CD4-positive, alpha-beta T cell treated with Interleukin-10 for 1 hour (primary cell): ENCODE measurements around the gene ABCC6.
A peak's percentile ranks its signal among the peaks of the same experiment; 100 is the strongest.
"Not testable (repeated sequence)": the region's sequence is repeated elsewhere in the genome, so short reads cannot be mapped to it uniquely, and the experiment has no call there.

ENCODE experiments used
- DNase-seq: peaks from one replicate; pipeline ENCODE4 v3.0.0-alpha.2; 2020

Gene ABCC6

DNA sequence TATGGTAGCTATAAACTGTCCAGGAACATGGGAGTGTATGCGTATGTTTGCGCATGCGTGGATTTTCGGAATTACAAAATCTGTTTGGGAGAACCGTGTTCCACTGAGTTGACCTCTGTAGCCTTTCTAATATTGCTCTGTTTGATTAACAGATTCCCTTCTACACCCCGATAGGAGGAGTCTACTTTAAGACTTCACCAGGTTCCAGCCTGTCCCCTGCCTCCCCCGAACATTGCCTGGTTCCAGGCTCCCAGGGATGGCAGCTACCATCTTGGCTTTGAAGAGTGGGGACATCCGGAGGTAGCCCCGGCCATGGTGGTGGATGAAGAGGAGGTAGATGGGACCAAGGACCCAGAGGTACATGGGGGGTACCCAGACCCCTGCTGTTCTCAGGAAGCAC, 1.9 kb downstream of the ABCC6 start:
- DNase-seq = not testable (repeated sequence)

GRCh38 chr16:16220449-16220848, 2.8 kb downstream of the ABCC6 start:
- DNase-seq = not testable (repeated sequence)

GRCh38 chr16:16218787-16219186, 4.5 kb downstream of the ABCC6 start:
- not testable (repeated sequence) for DNase-seq

DNA sequence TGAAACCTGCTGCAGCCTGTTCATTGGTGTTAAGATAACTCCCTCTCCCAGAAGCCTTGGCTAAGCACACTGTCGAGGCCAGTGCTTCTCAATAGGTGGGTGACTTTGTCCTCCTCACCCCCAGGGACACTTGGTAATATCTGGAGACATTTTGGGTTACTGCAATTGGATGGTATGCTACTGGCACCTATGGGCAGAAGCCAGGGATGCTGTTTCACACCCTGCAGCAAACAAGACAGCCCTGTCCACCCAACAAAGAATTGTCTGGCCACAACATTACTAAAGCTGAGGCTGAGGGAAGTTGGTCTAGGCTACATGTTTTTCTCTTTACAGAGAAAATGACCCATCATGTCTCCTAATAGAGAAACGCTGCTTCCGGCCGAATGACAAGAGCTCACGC, 4.9 kb downstream of the ABCC6 start:
- not testable (repeated sequence) for DNase-seq

DNA sequence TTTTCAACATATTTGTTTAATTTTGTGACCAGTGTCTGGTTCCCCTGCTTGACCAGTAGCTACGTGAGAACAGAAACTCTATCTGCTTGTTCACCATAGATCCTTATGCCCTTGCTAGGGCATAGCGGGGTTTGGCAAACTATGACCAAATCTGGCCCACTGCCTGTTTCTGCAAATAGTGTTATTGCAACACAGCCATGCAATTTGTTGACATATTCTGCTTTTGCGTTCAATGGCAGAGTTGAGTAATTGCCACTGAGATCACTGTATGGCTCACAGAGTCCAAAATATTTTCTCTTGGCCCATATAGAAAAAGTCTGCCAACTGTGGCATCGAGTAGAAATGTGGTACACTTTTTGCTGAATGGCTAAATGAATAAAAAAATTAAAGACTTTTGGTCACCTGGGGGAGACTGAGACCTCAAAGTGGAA, 9.4 kb downstream of the ABCC6 start:
- DNase-seq = not testable (repeated sequence)

- DNase-seq = not testable (repeated sequence)
Measured at GRCh38 chr16:16211404-16211803, 11.9 kb downstream of the ABCC6 start.

DNA sequence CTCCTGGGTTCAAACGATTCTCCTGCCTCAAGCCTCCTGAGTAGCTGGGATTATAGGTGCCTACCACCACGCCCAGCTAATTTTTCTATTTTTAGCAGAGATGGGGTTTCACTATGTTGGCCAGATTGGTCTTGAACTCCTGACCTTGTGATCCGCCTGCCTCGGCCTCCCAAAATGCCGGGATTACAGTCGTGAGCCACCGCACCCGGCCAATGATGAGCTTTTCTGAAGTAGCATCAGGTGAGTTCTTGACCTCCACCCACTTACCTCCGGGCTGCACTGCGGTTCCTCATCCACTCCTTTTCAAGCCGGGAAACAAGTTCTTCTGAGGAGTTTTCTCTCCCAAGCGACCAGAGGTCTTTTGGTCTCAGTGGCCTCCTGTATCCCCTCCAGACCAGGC, 14.8 kb downstream of the ABCC6 start:
- not testable (repeated sequence) for DNase-seq

- not testable (repeated sequence) for DNase-seq
Measured at GRCh38 chr16:16207787-16208334, 15.4 kb downstream of the ABCC6 start.

DNA sequence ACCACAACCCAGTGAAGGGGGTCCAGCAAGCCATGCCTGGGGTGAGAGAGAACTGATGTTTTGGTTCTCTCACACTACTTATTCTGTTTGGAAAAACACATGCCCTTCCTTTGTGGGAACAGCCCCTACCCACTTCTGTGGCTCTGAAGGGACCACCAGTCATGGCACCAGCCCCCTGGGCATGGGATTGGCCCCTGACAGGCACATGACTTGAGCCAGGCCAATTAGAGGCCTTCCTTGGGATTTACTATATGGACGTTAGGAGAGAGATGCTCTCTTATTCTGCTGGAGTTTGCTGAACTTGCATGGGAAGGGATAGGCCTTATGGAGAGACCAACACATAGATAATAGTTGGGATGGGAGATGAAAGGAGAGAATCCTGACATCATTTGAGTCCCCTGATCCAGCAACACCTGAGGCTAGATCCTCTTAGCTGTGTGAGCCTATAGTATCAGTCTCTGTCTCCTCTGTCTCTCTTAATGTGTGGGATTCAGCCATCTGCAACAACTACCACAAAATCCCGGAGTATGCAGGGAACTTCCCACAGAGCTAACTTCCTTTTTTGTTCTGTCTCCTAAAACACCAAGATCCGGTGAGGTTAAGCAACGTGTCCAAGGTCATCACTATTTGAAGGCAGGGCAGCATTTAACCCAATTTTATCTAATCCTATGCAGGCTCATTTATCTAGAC, 16.1 kb downstream of the ABCC6 start:
- DNase-seq = not testable (repeated sequence)

GRCh38 chr16:16205864-16206263, 17.4 kb downstream of the ABCC6 start:
- not testable (repeated sequence) for DNase-seq

- not testable (repeated sequence) for DNase-seq
Measured at GRCh38 chr16:16204552-16204951, 18.7 kb downstream of the ABCC6 start.

GRCh38 chr16:16203494-16203893, 19.8 kb downstream of the ABCC6 start:
- DNase-seq = not testable (repeated sequence)

DNA sequence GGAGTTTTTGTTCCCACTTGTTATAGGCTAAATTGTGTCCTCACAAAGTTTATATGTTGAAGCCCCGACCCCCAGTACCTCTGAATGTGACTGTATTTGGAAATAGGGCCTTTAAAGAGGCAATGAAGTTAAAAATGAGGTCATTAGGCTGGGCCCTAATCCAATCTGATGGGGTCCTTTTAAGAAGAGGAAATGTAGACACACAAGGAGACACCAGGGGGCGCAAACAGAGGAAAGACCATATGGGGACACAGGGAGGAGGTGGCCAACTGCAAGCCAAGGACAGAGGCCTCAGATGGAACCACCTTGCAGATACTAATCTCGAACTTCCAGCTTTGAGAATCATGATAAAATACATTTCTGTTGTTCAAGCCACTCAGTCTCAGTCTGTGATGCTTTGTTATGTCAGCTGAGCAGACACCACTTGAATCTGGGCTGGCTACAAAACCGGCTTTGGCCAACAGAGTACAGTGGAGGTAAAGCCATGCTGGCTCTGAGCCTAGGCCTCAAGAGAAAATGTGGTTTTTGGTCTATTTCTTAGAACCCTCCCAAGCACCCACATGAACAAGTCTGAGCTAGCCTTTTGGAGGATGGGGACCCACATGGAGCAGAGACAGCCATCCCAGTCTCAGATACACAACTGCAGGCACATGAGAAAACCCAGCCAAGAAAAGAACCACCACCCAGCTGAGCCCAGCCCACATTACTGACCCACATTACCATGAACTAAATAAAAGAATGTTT, 20.7 kb downstream of the ABCC6 start:
- peak; percentile 35 for DNase-seq

DNA sequence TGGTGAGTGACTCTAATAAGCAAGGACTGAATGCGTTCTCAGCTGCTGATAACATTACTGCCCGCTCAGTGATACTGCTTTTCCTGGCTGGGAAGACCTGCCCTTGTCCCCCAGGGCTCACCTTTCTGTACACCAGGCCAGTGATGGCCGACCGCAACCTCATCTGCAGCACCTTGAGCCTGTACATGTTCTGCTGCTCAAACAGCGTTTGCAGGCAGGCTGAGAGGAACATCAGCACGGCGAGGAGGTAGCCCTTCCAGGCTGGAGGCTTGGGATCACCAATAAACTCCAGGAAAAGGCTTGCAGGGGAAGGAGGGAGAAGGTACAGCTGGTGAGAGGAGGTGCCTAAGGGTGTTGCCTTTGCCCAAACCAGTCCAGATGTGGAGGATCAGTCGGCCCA, 21.4 kb downstream of the ABCC6 start:
- not testable (repeated sequence) for DNase-seq

GRCh38 chr16:16200391-16200790, 22.9 kb downstream of the ABCC6 start:
- DNase-seq = not testable (repeated sequence)

- DNase-seq = not testable (repeated sequence)
Measured at GRCh38 chr16:16199428-16199827, 23.9 kb downstream of the ABCC6 start.

DNA sequence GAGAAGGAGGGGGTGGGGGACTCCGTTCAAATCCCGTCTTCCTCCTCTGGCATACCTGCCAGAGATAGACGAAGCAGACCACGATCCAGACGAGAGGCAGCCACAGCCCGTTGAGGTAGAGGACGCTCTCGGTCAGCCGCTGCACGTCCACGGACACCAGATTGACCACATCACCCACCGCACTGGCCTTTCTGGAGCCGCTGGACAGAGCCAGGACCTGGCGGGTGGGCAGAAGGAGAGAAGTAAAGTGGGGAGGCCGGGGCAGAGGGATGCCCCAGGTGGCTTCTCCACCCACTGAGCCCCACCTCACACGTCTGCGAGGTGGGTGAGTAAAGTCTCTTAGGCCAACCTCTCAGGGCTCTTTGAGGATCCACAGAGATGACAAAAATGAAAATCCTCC, 25.3 kb downstream of the ABCC6 start:
- no peak for DNase-seq

- DNase-seq = no peak
Measured at GRCh38 chr16:16197331-16197730, 26.0 kb downstream of the ABCC6 start.

DNA sequence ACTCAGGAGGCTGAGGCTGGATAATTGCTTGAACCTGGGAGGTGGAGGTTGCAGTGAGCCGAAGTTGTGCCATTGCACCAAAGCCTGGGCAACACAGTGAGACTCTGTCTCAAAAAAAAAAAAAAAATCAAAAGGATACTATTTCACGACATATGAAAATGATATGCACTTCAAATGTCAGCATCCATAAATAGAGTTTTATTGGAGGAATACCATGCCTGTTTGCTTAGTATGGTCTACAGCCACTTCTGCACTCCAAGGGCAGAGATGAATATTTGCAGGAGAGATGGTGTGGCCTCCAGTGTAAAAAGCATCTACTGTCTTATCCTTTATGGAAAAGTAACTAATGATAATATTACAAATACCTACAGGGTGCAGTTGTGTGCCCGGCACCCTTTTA, 27.2 kb downstream of the ABCC6 start:
- DNase-seq = no peak

DNA sequence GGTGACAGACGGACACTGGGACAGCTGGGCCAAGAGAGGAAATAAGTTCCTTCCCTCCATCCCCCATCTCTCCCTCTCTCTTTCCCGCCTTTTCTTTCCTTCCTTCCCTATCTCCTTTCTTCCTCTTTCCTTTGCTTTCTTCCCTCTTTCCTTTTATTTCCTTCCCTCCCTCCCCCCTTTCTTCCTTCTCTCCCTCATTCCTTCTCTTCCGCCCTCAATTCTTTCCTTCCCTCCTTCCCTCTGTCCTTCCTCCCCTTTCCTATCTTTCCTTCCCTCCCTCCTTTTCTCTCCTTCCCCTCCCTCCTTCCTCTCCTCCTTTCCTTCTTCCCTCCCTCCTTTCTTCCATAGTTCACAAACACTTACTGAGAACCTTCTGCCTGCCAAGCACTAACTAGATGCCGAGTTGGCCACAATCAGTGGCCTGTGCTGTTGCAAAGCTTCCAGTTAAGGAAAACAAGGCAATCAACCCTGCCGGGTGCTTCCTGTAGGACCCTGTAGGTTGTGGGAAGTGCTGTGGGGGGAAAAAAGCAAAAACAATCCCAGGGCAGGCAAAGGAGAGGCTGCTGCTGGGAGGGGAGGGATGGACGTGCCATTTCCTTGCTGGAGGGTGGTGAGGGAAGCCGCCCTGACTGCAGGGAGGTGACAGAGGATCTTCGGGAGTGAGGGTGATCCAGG, 31.7 kb downstream of the ABCC6 start:
- DNase-seq = no peak

GRCh38 chr16:16190966-16191365, 32.3 kb downstream of the ABCC6 start:
- not testable (repeated sequence) for DNase-seq

DNA sequence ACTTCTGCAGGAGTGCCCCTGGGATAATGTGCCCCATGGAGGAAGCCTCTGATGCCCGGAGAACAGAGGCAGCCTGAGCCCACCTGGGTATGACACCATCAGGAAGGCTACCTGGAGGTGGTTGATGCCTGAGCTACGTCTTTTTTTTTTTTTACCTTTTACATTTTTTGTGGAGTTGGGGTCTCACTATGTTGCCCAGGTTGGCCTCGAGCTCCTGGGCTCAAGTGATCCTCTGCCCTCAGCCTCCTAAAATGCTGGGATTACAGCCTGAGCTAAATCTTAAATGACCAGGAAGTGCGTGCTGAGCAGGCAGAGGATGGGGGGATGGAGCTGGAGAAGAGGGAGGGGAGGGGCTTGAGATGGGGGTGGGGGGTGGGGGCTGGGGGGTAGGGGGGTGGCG, 32.7 kb downstream of the ABCC6 start:
- DNase-seq = no peak

DNA sequence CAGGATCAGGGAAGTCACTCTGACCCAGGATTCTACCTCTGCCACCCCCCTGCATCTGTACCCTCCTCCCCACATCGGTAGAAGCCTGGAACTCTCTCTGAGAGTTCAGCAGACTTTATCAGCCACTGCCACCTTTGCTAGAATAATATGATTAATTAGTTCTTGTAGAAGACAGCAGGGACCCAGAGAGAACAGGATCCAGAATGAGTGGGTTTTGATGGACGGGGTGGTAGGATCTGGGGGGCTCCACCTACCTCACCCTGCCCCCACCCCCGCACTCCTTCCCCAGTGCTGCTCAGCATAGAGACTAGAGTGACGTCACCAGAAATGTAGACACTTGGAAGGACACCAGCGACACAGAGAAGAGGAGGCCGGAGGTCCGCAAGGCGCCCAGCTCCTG, 33.5 kb downstream of the ABCC6 start:
- DNase-seq = no peak
